Spleen (tissue), 7 donors: Measurements from ENCODE around the gene HERC3.

Experiments
- CTCF ChIP-seq, 11 experiments: fragments of 200-600 bp in 7 of 11; fragments of 450-650 bp in 4 of 11; sonication (generic) in 4 of 11; IDR thresholded peaks in 8 of 11; conservative IDR thresholded peaks in 3 of 11; 1 replicate in 7 of 11; 2 replicates in 4 of 11; pipeline versions ENCODE4 v1.4.0 to v1.8.0; 2016 to 2021; ENCODE audit warnings: antibody characterized with exemption in 11 of 11, inconsistent platforms in 4 of 11, mild to moderate bottlenecking in 1 of 11
- POLR2A ChIP-seq, 3 donors: fragments of 450-650 bp; IDR thresholded peaks; one replicate each; pipeline ENCODE4 v1.5.1; 2017; ENCODE audit warnings: antibody characterized with exemption in 3 of 3, mild to moderate bottlenecking in 1 of 3
- POLR2AphosphoS5 ChIP-seq, 3 donors: sonication (generic); formaldehyde crosslinking; IDR thresholded peaks; one replicate each; pipeline ENCODE4 v1.5.1; 2017; ENCODE audit warnings: antibody characterized with exemption in 3 of 3
- donor health status: DM: no; HTN: no; CAD: no; lungs with moderate emphysema.
- donor health status: DM: no; HTN: no; CAD: no.
- donor health status: DM: no; HTN: no; CAD: no.

- TF ChIP-seq CTCF (IDR thresholded peaks at IDR 0.05 in 8 of 11, conservative IDR thresholded peaks at IDR 0.05 in 3 of 11) (no peak), POLR2A (IDR thresholded peaks at IDR 0.05) (no peak), POLR2AphosphoS5 (IDR thresholded peaks at IDR 0.05) (peak; percentile 66 to 86 (median 80))
Measured at GRCh38 chr4:88697588-88698329, 105.5 kb downstream of the HERC3 start, which contains the start of gene NAP1L5.
